Measurements from ENCODE around the gene C19orf33.
"Not testable (repeated sequence)": the region's sequence is repeated elsewhere in the genome, so short reads cannot be mapped to it uniquely, and the experiment has no call there.

The C19orf33 gene

GRCh38 chr19:38319421-38320258 is 15.6 kb downstream of the C19orf33 start, which contains the start of gene KCNK6:
Gene KCNK6, plus strand, starts transcription at chr19:38319845. Its CDS starts 106 bp downstream, at chr19:38319951.
- no peak for TF ChIP-seq JUND (IDR thresholded peaks at IDR 0.05; ENCODE audit: low read depth)
- in situ Hi-C loops (cut with HindIII; ENCODE audit: low pct_unique_long_range_greater_than_20kb, low sequenced_read_pairs), result no loop called here
- peak; percentile 73 to 89 for DNase-seq (ENCODE audit: low read depth in 1 of 2, low spot score in 1 of 2)

GRCh38 chr19:38320969-38321339 is 16.9 kb downstream of the C19orf33 start:
- in situ Hi-C loops (cut with HindIII; ENCODE audit: low pct_unique_long_range_greater_than_20kb, low sequenced_read_pairs), result no loop called here
- no peak for TF ChIP-seq JUND (IDR thresholded peaks at IDR 0.05; ENCODE audit: low read depth)
- DNase-seq (ENCODE audit: low read depth in 1 of 2, low spot score in 1 of 2), result no peak

- peak in 1 of 2 experiments; percentile 73 for DNase-seq (ENCODE audit: low read depth in 1 of 2, low spot score in 1 of 2)
- TF ChIP-seq JUND (IDR thresholded peaks at IDR 0.05; ENCODE audit: low read depth), result no peak
- in situ Hi-C loops (cut with HindIII; ENCODE audit: low pct_unique_long_range_greater_than_20kb, low sequenced_read_pairs), result no loop called here
These were observed 17.7 kb downstream of the C19orf33 start for GRCh38 chr19:38321646-38322196.

- in situ Hi-C loops (cut with HindIII; ENCODE audit: low pct_unique_long_range_greater_than_20kb, low sequenced_read_pairs), result no loop called here
- DNase-seq (ENCODE audit: low read depth in 1 of 2, low spot score in 1 of 2), result no peak
- TF ChIP-seq JUND (IDR thresholded peaks at IDR 0.05; ENCODE audit: low read depth), result no peak
These were observed 19.2 kb downstream of the C19orf33 start for GRCh38 chr19:38323291-38323690.

- no peak for TF ChIP-seq JUND (IDR thresholded peaks at IDR 0.05; ENCODE audit: low read depth)
- in situ Hi-C loops (cut with HindIII; ENCODE audit: low pct_unique_long_range_greater_than_20kb, low sequenced_read_pairs), result no loop called here
- DNase-seq (ENCODE audit: low read depth in 1 of 2, low spot score in 1 of 2), result no peak
These were observed 20.4 kb downstream of the C19orf33 start for GRCh38 chr19:38324431-38324830.

- no peak for DNase-seq (ENCODE audit: low read depth in 1 of 2, low spot score in 1 of 2)
- in situ Hi-C loops (cut with HindIII; ENCODE audit: low pct_unique_long_range_greater_than_20kb, low sequenced_read_pairs), result no loop called here
- TF ChIP-seq JUND (IDR thresholded peaks at IDR 0.05; ENCODE audit: low read depth), result no peak
These were observed 22.5 kb downstream of the C19orf33 start for GRCh38 chr19:38326591-38326990.

GRCh38 chr19:38329651-38330050 is 25.6 kb downstream of the C19orf33 start:
- in situ Hi-C loops (cut with HindIII; ENCODE audit: low pct_unique_long_range_greater_than_20kb, low sequenced_read_pairs), result no loop called here
- no peak for DNase-seq (ENCODE audit: low read depth in 1 of 2, low spot score in 1 of 2)

GRCh38 chr19:38331728-38332127 is 27.7 kb downstream of the C19orf33 start:
- in situ Hi-C loops (cut with HindIII; ENCODE audit: low pct_unique_long_range_greater_than_20kb, low sequenced_read_pairs), result no loop called here
- DNase-seq (ENCODE audit: low read depth in 1 of 2, low spot score in 1 of 2), result no peak
- no peak for TF ChIP-seq JUND (IDR thresholded peaks at IDR 0.05; ENCODE audit: low read depth)

More at GRCh38 chr19:38329651-38330050, 25.6 kb downstream of the C19orf33 start:
- TF ChIP-seq JUND (IDR thresholded peaks at IDR 0.05; ENCODE audit: low read depth), result no peak

- in situ Hi-C loops (cut with HindIII; ENCODE audit: low pct_unique_long_range_greater_than_20kb, low sequenced_read_pairs), result no loop called here
- TF ChIP-seq JUND (IDR thresholded peaks at IDR 0.05; ENCODE audit: low read depth), result no peak
- no peak for DNase-seq (ENCODE audit: low read depth in 1 of 2, low spot score in 1 of 2)
These were observed 29.2 kb downstream of the C19orf33 start for GRCh38 chr19:38333245-38333644.

- peak; percentile 75 to 97 for DNase-seq (ENCODE audit: low read depth in 1 of 2, low spot score in 1 of 2)
- no peak for TF ChIP-seq JUND (IDR thresholded peaks at IDR 0.05; ENCODE audit: low read depth)
- in situ Hi-C loops (cut with HindIII; ENCODE audit: low pct_unique_long_range_greater_than_20kb, low sequenced_read_pairs), result no loop called here
These were observed 32.0 kb downstream of the C19orf33 start for GRCh38 chr19:38335949-38336637.

GRCh38 chr19:38336638-38337359 is 32.7 kb downstream of the C19orf33 start:
- DNase-seq (ENCODE audit: low read depth in 1 of 2, low spot score in 1 of 2), result peak; percentile 70 to 97
- in situ Hi-C loops (cut with HindIII; ENCODE audit: low pct_unique_long_range_greater_than_20kb, low sequenced_read_pairs), result no loop called here
- TF ChIP-seq JUND (IDR thresholded peaks at IDR 0.05; ENCODE audit: low read depth), result no peak

GRCh38 chr19:38337360-38337653 is 33.3 kb downstream of the C19orf33 start:
- no peak for DNase-seq (ENCODE audit: low read depth in 1 of 2, low spot score in 1 of 2)
- TF ChIP-seq JUND (IDR thresholded peaks at IDR 0.05; ENCODE audit: low read depth), result no peak
- in situ Hi-C loops (cut with HindIII; ENCODE audit: low pct_unique_long_range_greater_than_20kb, low sequenced_read_pairs), result no loop called here

- in situ Hi-C loops (cut with HindIII; ENCODE audit: low pct_unique_long_range_greater_than_20kb, low sequenced_read_pairs); DNase-seq (ENCODE audit: low read depth in 1 of 2, low spot score in 1 of 2): not testable (repeated sequence)
These were observed 35.0 kb downstream of the C19orf33 start for GRCh38 chr19:38339011-38339410.

Data from T47D (cell line).